Upper lobe of left lung (tissue), 6 donors: ENCODE measurements around the gene THEM5. TPM values are rescaled to one million over a fixed set of nuclear protein-coding genes. Genes with fewer than 3 reads are reported as not detected.

ENCODE experiments used
- ATAC-seq, 2 donors: fragments of 200-7000 bp; cut with Tn5 transposase; one replicate each; pipeline ENCODE4 v1.9.1; 2022; ENCODE audit warnings: mild to moderate bottlenecking in 2 of 2, moderate library complexity in 2 of 2; ENCODE audit not compliant: low FRiP score in 2 of 2
- DNase-seq, 2 donors: peaks; one replicate each; pipeline ENCODE4 v3.0.0-alpha.2; 2019 to 2020
- H3K27ac ChIP-seq, 4 donors: fragments of 200-600 bp; sonication (generic); one replicate each; pipeline ENCODE4 v1.5.1; 2016 to 2019
- H3K27me3 ChIP-seq, 4 donors: fragments of 200-600 bp; sonication (generic); one replicate each; pipeline ENCODE4 v1.5.1; 2017 to 2019
- H3K36me3 ChIP-seq, 4 donors: fragments of 200-600 bp; sonication (generic); one replicate each; pipeline ENCODE4 v1.5.1; 2016 to 2019
- H3K4me1 ChIP-seq, 4 donors: fragments of 200-600 bp; sonication (generic); one replicate each; pipeline ENCODE4 v1.5.1; 2018 to 2019
- H3K4me3 ChIP-seq, 4 donors: fragments of 200-600 bp; sonication (generic); one replicate each; pipeline ENCODE4 v1.5.1; 2017 to 2019; ENCODE audit warnings: mild to moderate bottlenecking in 2 of 4, moderate library complexity in 1 of 4
- H3K9me3 ChIP-seq, 4 donors: fragments of 200-600 bp; sonication (generic); one replicate each; pipeline ENCODE4 v1.5.1; 2018 to 2019
- CTCF ChIP-seq, 6 experiments: fragments of 450-650 bp in 4 of 6; fragments of 200-600 bp in 2 of 6; sonication (generic) in 2 of 6; IDR thresholded peaks; one replicate each; pipeline ENCODE4 v1.5.1; 2016 to 2019; ENCODE audit warnings: antibody characterized with exemption in 6 of 6
- EP300 ChIP-seq, 4 donors: sonication (generic); formaldehyde crosslinking; IDR thresholded peaks; one replicate each; pipeline ENCODE4 v1.5.1; 2017; ENCODE audit warnings: antibody characterized with exemption in 4 of 4, control low read depth in 2 of 4
- POLR2A ChIP-seq, 4 donors: fragments of 450-650 bp; IDR thresholded peaks; one replicate each; pipeline ENCODE4 v1.5.1; 2016 to 2017; ENCODE audit warnings: antibody characterized with exemption in 4 of 4, mild to moderate bottlenecking in 2 of 4
- POLR2AphosphoS5 ChIP-seq, 2 donors: sonication (generic); formaldehyde crosslinking; IDR thresholded peaks; one replicate each; pipeline ENCODE4 v1.5.1; 2017; ENCODE audit warnings: antibody characterized with exemption in 2 of 2
- WGBS, 2 donors: methylation state at CpG; one replicate each; pipeline ENCODE4 v1.1.5; 2017 to 2018; 5-methylcytosine and 5-hydroxymethylcytosine counted together
- total RNA-seq, 6 donors: library from RNA; depleted of rRNA in 4 of 6; stranded (reverse); fragments of >200 nt in 4 of 6; gene quantifications; one replicate each; pipeline versions ENCODE4 v1.1.0 to v1.2.1, GENCODE V29; 2016 to 2021
- donor health status: DM: no; HTN: no; CAD: no; lungs with moderate emphysema.
- donor health status: DM: no; HTN: yes; CAD: no; lungs with severe emphysema.

THEM5 gene
- total RNA-seq, 6 donors from 2014 or later: not detected

DNA sequence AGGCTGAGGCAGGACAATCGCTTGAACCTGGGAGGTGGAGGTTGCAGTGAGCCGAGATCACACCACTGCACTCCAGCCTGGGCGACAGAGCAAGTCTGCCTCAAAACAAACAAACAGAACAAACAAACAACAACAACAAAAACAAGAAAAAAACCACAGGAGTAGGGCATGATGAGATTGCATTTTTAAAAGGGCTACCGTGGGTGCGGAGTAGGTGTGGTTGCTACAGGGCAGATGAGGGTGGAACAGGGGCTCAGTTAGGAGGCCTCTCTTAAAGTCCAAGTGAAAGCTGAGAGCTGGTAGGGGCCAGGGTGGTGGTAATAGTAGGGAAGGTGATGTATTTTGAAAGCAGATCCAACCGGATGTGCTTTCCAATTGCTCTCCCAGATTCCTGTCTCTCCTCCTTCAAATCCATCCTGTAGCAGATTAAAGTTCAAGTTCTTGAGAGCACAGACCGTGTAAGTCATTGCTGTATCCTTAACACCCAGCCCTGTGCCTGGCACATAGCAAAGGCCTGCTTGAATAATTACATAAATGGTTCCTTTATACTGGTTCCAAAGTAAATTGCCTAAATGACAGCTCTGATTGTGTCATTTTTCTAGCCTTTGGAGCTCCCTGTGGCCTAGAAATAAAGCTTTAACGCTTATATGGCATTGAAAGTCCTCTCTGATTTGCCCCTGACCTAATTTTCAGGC is 44.1 kb downstream of the THEM5 start:
- DNase-seq: no peak
- Histone ChIP-seq H3K4me3 (no peak overlapping the region), H3K27ac (no peak overlapping the region), H3K36me3 (peaks cover 0 to 3% (median 0%) of the 10 kb centered on the region in 4 donors), H3K4me1 (no peaks in the 10 kb centered on the region), H3K27me3 (no peaks in the 10 kb centered on the region), H3K9me3 (no peaks in the 10 kb centered on the region)
- TF ChIP-seq CTCF (IDR thresholded peaks at IDR 0.05): no peak
- TF ChIP-seq POLR2AphosphoS5 (IDR thresholded peaks at IDR 0.05): no peak
- no peak for TF ChIP-seq POLR2A (IDR thresholded peaks at IDR 0.05)
- TF ChIP-seq EP300 (IDR thresholded peaks at IDR 0.05): no peak
- ATAC-seq: no peak
- 71% methylated on average over 8 of the region's 8 CpGs for WGBS, 2 donors

DNA sequence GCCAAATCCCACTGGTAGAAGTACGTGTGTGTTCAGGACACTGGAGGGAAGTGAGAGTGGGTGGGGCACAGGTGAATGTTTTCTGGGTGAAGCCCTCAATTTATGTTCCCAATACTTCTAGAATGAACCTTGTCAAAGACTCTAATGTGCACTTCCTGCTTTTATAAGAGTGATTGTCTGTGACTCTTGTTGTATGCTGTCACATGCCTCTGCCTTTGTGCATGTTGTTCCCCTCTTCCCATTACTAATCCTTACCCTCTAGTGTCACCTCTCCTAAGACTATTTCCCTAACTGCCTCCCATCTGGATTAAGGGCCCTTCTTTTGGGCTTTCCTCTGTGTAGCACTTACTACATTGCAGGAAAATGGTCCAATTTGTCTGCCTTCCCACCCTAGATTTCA is 45.7 kb downstream of the THEM5 start:
- no peak for TF ChIP-seq EP300 (IDR thresholded peaks at IDR 0.05)
- no peak for TF ChIP-seq POLR2A (IDR thresholded peaks at IDR 0.05)
- no peak for TF ChIP-seq POLR2AphosphoS5 (IDR thresholded peaks at IDR 0.05)
- no peak for TF ChIP-seq CTCF (IDR thresholded peaks at IDR 0.05)
- H3K4me3 ChIP-seq: no peak overlapping the region
- no peaks in the 10 kb centered on the region for H3K4me1 ChIP-seq
- DNase-seq (no peak), ATAC-seq (no peak)
- no peak overlapping the region for H3K27ac ChIP-seq
- H3K9me3 ChIP-seq: no peaks in the 10 kb centered on the region
- WGBS, 2 donors: 61 to 77% methylated on average over 1 of the region's 1 CpG
- H3K36me3 ChIP-seq: peaks cover 0 to 3% (median 0%) of the 10 kb centered on the region in 4 donors
- H3K27me3 ChIP-seq: no peaks in the 10 kb centered on the region

GRCh38 chr1:151807131-151807530 is 46.4 kb downstream of the THEM5 start:
- peak in 1 of 2 donors; percentile 6 for ATAC-seq
- DNase-seq: no peak
- 83 to 91% methylated on average over 5 of the region's 5 CpGs for WGBS, 2 donors
- H3K9me3 ChIP-seq: no peaks in the 10 kb centered on the region
- no peak for TF ChIP-seq EP300 (IDR thresholded peaks at IDR 0.05)
- no peak for TF ChIP-seq CTCF (IDR thresholded peaks at IDR 0.05)
- no peak for TF ChIP-seq POLR2A (IDR thresholded peaks at IDR 0.05)
- TF ChIP-seq POLR2AphosphoS5 (IDR thresholded peaks at IDR 0.05): no peak
- H3K27me3 ChIP-seq: no peaks in the 10 kb centered on the region
- no peaks in the 10 kb centered on the region for H3K4me1 ChIP-seq
- no peak overlapping the region for H3K4me3 ChIP-seq
- H3K27ac ChIP-seq: no peak overlapping the region
- no peaks in the 10 kb centered on the region for H3K36me3 ChIP-seq

DNA sequence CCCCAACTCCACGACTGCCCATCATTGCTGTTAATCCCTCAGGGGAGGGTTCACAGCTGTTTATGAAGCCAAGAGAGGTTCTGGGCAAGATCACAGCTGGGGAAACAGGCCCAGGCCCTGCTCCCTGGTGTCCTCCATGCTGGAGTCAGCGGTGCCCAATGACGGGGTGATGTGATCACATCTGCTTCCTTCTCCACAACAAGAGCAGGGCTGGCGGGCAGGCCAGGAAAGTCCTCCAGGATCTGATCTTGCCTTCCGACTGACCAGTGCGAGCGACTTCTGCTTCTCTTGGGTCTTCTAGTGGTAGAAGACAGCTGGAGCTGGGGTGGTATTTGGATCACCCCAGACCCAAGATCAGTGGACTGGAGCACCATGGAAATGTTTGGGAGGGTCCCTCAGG is 47.3 kb downstream of the THEM5 start:
- ATAC-seq: no peak
- WGBS, 2 donors: 79 to 93% methylated on average over 2 to 7 of the region's 7 CpGs
- DNase-seq: no peak

GRCh38 chr1:151805066-151805820 is 48.3 kb downstream of the THEM5 start, which contains the start of gene LINGO4:
LINGO4 (minus strand) TSS chr1:151805419; CDS start chr1:151802704, 2,715 bp downstream.
- DNase-seq: peak in 1 of 2 donors; percentile 65
- H3K27me3 ChIP-seq: no peaks in the 10 kb centered on the region
- no peaks in the 10 kb centered on the region for H3K4me1 ChIP-seq
- no peak for TF ChIP-seq EP300 (IDR thresholded peaks at IDR 0.05)
- no peak for TF ChIP-seq CTCF (IDR thresholded peaks at IDR 0.05)
- TF ChIP-seq POLR2A (IDR thresholded peaks at IDR 0.05): no peak
- TF ChIP-seq POLR2AphosphoS5 (IDR thresholded peaks at IDR 0.05): no peak
- H3K36me3 ChIP-seq: no peaks in the 10 kb centered on the region
- WGBS, 2 donors: 66 to 73% methylated on average over 6 to 12 of the region's 12 CpGs
- H3K9me3 ChIP-seq: no peaks in the 10 kb centered on the region
- H3K4me3 ChIP-seq: no peak within 1 kb of the TSS
- no peak within 1 kb of the TSS for H3K27ac ChIP-seq
- ATAC-seq: no peak

More for the DNA sequence above, 47.3 kb downstream of the THEM5 start:
- no peak for TF ChIP-seq POLR2AphosphoS5 (IDR thresholded peaks at IDR 0.05)
- no peak for TF ChIP-seq POLR2A (IDR thresholded peaks at IDR 0.05)
- Histone ChIP-seq H3K4me3 (no peak overlapping the region), H3K27me3 (no peaks in the 10 kb centered on the region), H3K27ac (no peak overlapping the region), H3K36me3 (no peaks in the 10 kb centered on the region), H3K9me3 (no peaks in the 10 kb centered on the region), H3K4me1 (no peaks in the 10 kb centered on the region)
